HEK293 (cell line): Measurements from ENCODE around the gene SIK2.
A peak's percentile ranks its signal among the peaks of the same experiment; 100 is the strongest.

Experiments
- CTCF ChIA-PET: fragments of 350-600 bp; formaldehyde crosslinking; extraction: SDS; loops from one replicate; lab custom pipeline; 2021; ENCODE audit warnings: antibody characterized with exemption; lab: Yijun Ruan, JAX
- POLR2A ChIA-PET: fragments of 300-600 bp; formaldehyde crosslinking; extraction: SDS; loops from one replicate; lab custom pipeline; 2020; ENCODE audit warnings: antibody characterized with exemption, inconsistent platforms; lab: Yijun Ruan, JAX
- H3K27ac ChIP-seq: fragments of 200-500 bp; sonication (Bioruptor generic); 2 replicates; pipeline ENCODE4 v1.5.1; 2014; ENCODE audit warnings: low read depth, low read length, control low read depth, inconsistent platforms; ENCODE audit errors: extremely low read depth
- H3K36me3 ChIP-seq, 2 experiments: fragments of 200-500 bp in 1 of 2; sonication (Bioruptor generic) in 1 of 2; 1 replicate in 1 of 2; 2 replicates in 1 of 2; pipeline ENCODE4 v1.5.1; 2014 to 2017; ENCODE audit warnings: inconsistent platforms in 2 of 2, low read length in 2 of 2; ENCODE audit not compliant: control insufficient read depth in 2 of 2, insufficient read depth in 1 of 2
- H3K4me1 ChIP-seq: fragments of 200-500 bp; sonication (Bioruptor generic); 2 replicates; pipeline ENCODE4 v1.5.1; 2014; ENCODE audit warnings: mild to moderate bottlenecking, low read length, inconsistent platforms; ENCODE audit not compliant: control insufficient read depth, insufficient read depth
- H3K4me3 ChIP-seq: 2 replicates; pipeline ENCODE4 v1.5.1; 2011; ENCODE audit warnings: low read depth, mild to moderate bottlenecking, control low read depth, low read length, moderate library complexity
- H3K9me3 ChIP-seq: fragments of 200-500 bp; sonication (Bioruptor generic); 2 replicates; pipeline ENCODE4 v1.5.1; 2014; ENCODE audit warnings: low read depth, low read length, inconsistent platforms; ENCODE audit not compliant: control insufficient read depth, insufficient read depth
- BCL11B ChIP-seq: fragments of 450-650 bp; formaldehyde crosslinking; IDR thresholded peaks from 2 replicates; pipeline ENCODE4 v1.5.1; 2016; ENCODE audit warnings: low read depth, missing biosample characterization, missing genetic modification characterization
- FEZF1 ChIP-seq: fragments of 450-650 bp; formaldehyde crosslinking; IDR thresholded peaks from 2 replicates; pipeline ENCODE4 v1.5.1; 2016; ENCODE audit warnings: missing biosample characterization, missing genetic modification characterization
- KLF17 ChIP-seq: fragments of 450-650 bp; formaldehyde crosslinking; IDR thresholded peaks from 2 replicates; pipeline ENCODE4 v1.5.1; 2016; ENCODE audit warnings: missing biosample characterization, missing genetic modification characterization
- KLF7 ChIP-seq: fragments of 450-650 bp; formaldehyde crosslinking; IDR thresholded peaks from 2 replicates; pipeline ENCODE4 v1.5.1; 2016; ENCODE audit warnings: missing biosample characterization, missing genetic modification characterization, borderline replicate concordance
- KLF8 ChIP-seq: fragments of 450-650 bp; formaldehyde crosslinking; IDR thresholded peaks from 2 replicates; pipeline ENCODE4 v1.5.1; 2016; ENCODE audit warnings: missing biosample characterization, missing genetic modification characterization
- MYNN ChIP-seq: fragments of 450-650 bp; formaldehyde crosslinking; IDR thresholded peaks from 2 replicates; pipeline ENCODE4 v1.5.1; 2016; ENCODE audit warnings: missing biosample characterization, missing genetic modification characterization, borderline replicate concordance
- REPIN1 ChIP-seq: fragments of 450-650 bp; formaldehyde crosslinking; IDR thresholded peaks from 2 replicates; pipeline ENCODE4 v1.5.1; 2017; ENCODE audit warnings: missing biosample characterization, missing genetic modification characterization, low read depth
- SP7 ChIP-seq: fragments of 450-650 bp; formaldehyde crosslinking; IDR thresholded peaks from 2 replicates; pipeline ENCODE4 v1.5.1; 2016; ENCODE audit warnings: missing biosample characterization, missing genetic modification characterization
- ZBTB8A ChIP-seq: fragments of 450-650 bp; formaldehyde crosslinking; IDR thresholded peaks from 2 replicates; pipeline ENCODE4 v1.5.1; 2016; ENCODE audit warnings: missing biosample characterization, missing genetic modification characterization
- ZNF140 ChIP-seq: fragments of 450-650 bp; formaldehyde crosslinking; IDR thresholded peaks from 2 replicates; pipeline ENCODE4 v1.5.1; 2016; ENCODE audit warnings: missing biosample characterization, missing genetic modification characterization
- ZNF146 ChIP-seq: fragments of 450-650 bp; formaldehyde crosslinking; IDR thresholded peaks from 2 replicates; pipeline ENCODE4 v1.5.1; 2016; ENCODE audit warnings: missing biosample characterization, missing genetic modification characterization
- ZNF211 ChIP-seq: fragments of 450-650 bp; formaldehyde crosslinking; IDR thresholded peaks from 2 replicates; pipeline ENCODE4 v1.5.1; 2016; ENCODE audit warnings: low read depth, missing biosample characterization, missing genetic modification characterization
- ZNF239 ChIP-seq: fragments of 450-650 bp; formaldehyde crosslinking; IDR thresholded peaks from 2 replicates; pipeline ENCODE4 v1.5.1; 2016; ENCODE audit warnings: missing biosample characterization, missing genetic modification characterization
- ZNF24 ChIP-seq: fragments of 450-650 bp; formaldehyde crosslinking; IDR thresholded peaks from 2 replicates; pipeline ENCODE4 v1.5.1; 2016; ENCODE audit warnings: missing biosample characterization, missing genetic modification characterization
- ZNF362 ChIP-seq: fragments of 450-650 bp; formaldehyde crosslinking; IDR thresholded peaks from 2 replicates; pipeline ENCODE4 v1.5.1; 2016; ENCODE audit warnings: missing biosample characterization, missing genetic modification characterization
- ZNF433 ChIP-seq: fragments of 450-650 bp; formaldehyde crosslinking; IDR thresholded peaks from 2 replicates; pipeline ENCODE4 v1.5.1; 2016; ENCODE audit warnings: missing biosample characterization, missing genetic modification characterization, low read depth
- ZNF48 ChIP-seq: fragments of 450-650 bp; formaldehyde crosslinking; IDR thresholded peaks from 2 replicates; pipeline ENCODE4 v1.5.1; 2016; ENCODE audit warnings: missing biosample characterization, missing genetic modification characterization
- ZNF548 ChIP-seq: fragments of 450-650 bp; formaldehyde crosslinking; IDR thresholded peaks from 2 replicates; pipeline ENCODE4 v1.5.1; 2016; ENCODE audit warnings: missing biosample characterization, missing genetic modification characterization
- ZNF596 ChIP-seq: fragments of 450-650 bp; IDR thresholded peaks from 2 replicates; pipeline ENCODE4 v1.5.0; 2018; ENCODE audit warnings: missing biosample characterization, mild to moderate bottlenecking, missing genetic modification characterization, moderate library complexity
- ZNF639 ChIP-seq: fragments of 450-650 bp; formaldehyde crosslinking; IDR thresholded peaks from 2 replicates; pipeline ENCODE4 v1.5.1; 2016; ENCODE audit warnings: missing biosample characterization, missing genetic modification characterization
- ZNF701 ChIP-seq: fragments of 450-650 bp; formaldehyde crosslinking; IDR thresholded peaks from 2 replicates; pipeline ENCODE4 v1.5.1; 2016; ENCODE audit warnings: missing biosample characterization, missing genetic modification characterization
- ZNF776 ChIP-seq: fragments of 450-650 bp; formaldehyde crosslinking; IDR thresholded peaks from 2 replicates; pipeline ENCODE4 v1.5.0; 2017; ENCODE audit warnings: missing biosample characterization, missing genetic modification characterization, borderline replicate concordance
- ZSCAN4 ChIP-seq: fragments of 450-650 bp; formaldehyde crosslinking; IDR thresholded peaks from 2 replicates; pipeline ENCODE4 v1.5.1; 2017; ENCODE audit warnings: missing biosample characterization, missing genetic modification characterization

Gene SIK2

GRCh38 chr11:111581341-111581740 is 20.9 kb upstream of the SIK2 start (continued):
- TF ChIP-seq ZNF362 (tag by site-specific recombination) (no peak), ZNF701 (tag by site-specific recombination) (no peak), KLF7 (tag by site-specific recombination) (no peak), ZNF433 (tag by site-specific recombination) (no peak), ZBTB8A (tag by site-specific recombination) (no peak), ZNF596 (tag by site-specific recombination) (no peak), ZNF211 (no peak), ZNF639 (tag by site-specific recombination) (no peak), KLF8 (tag by site-specific recombination) (no peak), ZNF24 (tag by site-specific recombination) (no peak), ZNF48 (no peak)

- Histone ChIP-seq H3K36me3 (no peaks in the 10 kb centered on the region), H3K4me1 (no peaks in the 10 kb centered on the region), H3K4me3 (no peak overlapping the region), H3K27ac (no peak overlapping the region), H3K9me3 (no peaks in the 10 kb centered on the region)
- ChIA-PET CTCF (interaction anchor here (0.6 to 1.3 kb wide), 4 partner anchors 31 to 210 kb away, joined by 5 to 7 read pairs (median 6); no protein-coding TSS in a partner anchor), POLR2A (interaction anchor here (0.7 kb wide), 1 partner anchor 183 kb away, joined by 4 read pairs; no protein-coding TSS in a partner anchor)
- TF ChIP-seq FEZF1 (tag by site-specific recombination) (no peak), MYNN (tag by site-specific recombination) (no peak), ZNF146 (tag by site-specific recombination) (no peak), REPIN1 (tag by site-specific recombination) (no peak), BCL11B (tag by site-specific recombination) (no peak), ZNF140 (tag by site-specific recombination) (no peak), SP7 (tag by site-specific recombination) (no peak), ZNF548 (tag by site-specific recombination) (no peak), KLF17 (tag by site-specific recombination) (no peak)
Measured at GRCh38 chr11:111582163-111582562, 20.1 kb upstream of the SIK2 start.

GRCh38 chr11:111582881-111583280 is 19.4 kb upstream of the SIK2 start:
- Histone ChIP-seq H3K4me1 (no peaks in the 10 kb centered on the region), H3K9me3 (no peaks in the 10 kb centered on the region), H3K27ac (no peak overlapping the region), H3K4me3 (no peak overlapping the region), H3K36me3 (no peaks in the 10 kb centered on the region)
- POLR2A ChIA-PET, result interaction anchor here (0.7 kb wide), 1 partner anchor 182 kb away, joined by 4 read pairs; no protein-coding TSS in a partner anchor
- CTCF ChIA-PET, result interaction anchor here (1.1 to 1.5 kb wide), 3 partner anchors 16 to 195 kb away, joined by 5 to 6 read pairs (median 5); no protein-coding TSS in a partner anchor
- TF ChIP-seq ZNF776 (tag by site-specific recombination), result no peak
- TF ChIP-seq ZSCAN4 (tag by site-specific recombination), result peak; percentile 66; the same call in 1 of the 2 replicates
- TF ChIP-seq ZNF239, result no peak
